Kasumi-1 (cell line): ENCODE measurements around the gene UBR7.
"Not testable (repeated sequence)": the region's sequence is repeated elsewhere in the genome, so short reads cannot be mapped to it uniquely, and the experiment has no call there.

Experiments used
- DNase-seq, 2 experiments: peaks; one replicate each; lab custom pipeline; 2025; lab: John Stamatoyannopoulos, UW

UBR7 gene, protein sequence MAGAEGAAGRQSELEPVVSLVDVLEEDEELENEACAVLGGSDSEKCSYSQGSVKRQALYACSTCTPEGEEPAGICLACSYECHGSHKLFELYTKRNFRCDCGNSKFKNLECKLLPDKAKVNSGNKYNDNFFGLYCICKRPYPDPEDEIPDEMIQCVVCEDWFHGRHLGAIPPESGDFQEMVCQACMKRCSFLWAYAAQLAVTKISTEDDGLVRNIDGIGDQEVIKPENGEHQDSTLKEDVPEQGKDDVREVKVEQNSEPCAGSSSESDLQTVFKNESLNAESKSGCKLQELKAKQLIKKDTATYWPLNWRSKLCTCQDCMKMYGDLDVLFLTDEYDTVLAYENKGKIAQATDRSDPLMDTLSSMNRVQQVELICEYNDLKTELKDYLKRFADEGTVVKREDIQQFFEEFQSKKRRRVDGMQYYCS

DNA sequence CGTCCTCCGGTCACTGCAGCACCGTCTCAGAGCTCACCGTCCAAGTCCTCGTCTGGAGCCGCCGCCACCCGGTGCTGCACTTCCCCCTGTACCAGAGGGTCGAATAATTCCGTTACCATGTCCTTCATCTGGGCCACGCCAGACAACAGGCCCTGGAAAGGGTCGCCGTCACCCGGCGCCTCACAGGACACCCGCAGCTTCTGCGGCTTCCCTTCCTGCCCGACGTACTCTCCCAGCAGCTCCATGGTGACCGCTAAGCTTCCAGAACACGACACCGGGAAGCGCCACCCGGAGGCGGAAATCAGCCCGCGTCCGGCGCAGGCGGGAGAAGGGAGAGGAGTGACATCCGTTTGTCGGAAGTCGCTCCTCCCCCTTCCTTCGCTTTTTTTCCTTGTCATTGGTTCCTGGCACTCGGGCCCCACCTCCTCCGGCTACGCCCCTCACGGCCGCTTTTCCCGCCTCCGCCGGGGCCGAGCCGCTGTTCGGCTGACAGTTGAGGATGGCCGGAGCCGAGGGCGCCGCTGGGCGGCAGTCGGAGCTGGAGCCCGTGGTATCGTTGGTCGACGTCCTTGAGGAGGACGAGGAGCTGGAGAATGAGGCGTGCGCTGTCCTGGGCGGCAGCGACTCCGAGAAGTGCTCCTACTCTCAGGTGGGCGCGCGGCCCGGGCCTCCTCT is at the start of gene UBR7, which contains the start of gene GON7:
Gene UBR7 (plus strand): TSS at position 464 of the 675 bp plus-strand sequence. CDS start 36 bp downstream, at position 500.
Gene GON7 (minus strand): TSS at position 273 of the 675 bp plus-strand sequence. CDS start 28 bp downstream, at position 245.
- DNase-seq: peak; percentile 95

DNA sequence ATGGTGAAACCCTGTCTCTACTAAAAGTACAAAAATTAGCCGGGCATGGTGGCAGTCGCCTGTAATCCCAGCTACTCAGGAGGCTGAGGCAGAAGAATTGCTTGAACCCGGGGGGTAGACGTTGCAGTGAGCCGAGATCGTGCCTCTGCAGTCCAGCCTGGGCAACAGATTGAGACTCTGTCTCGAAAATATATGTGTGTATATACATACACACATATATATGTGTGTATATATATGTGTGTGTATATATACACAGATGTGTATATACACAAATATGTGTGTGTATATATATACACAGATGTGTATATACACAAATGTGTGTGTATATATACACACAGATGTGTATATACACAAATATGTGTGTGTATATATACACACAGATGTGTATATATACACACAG is 48.7 kb upstream of the UBR7 start:
- DNase-seq: not testable (repeated sequence)

DNA sequence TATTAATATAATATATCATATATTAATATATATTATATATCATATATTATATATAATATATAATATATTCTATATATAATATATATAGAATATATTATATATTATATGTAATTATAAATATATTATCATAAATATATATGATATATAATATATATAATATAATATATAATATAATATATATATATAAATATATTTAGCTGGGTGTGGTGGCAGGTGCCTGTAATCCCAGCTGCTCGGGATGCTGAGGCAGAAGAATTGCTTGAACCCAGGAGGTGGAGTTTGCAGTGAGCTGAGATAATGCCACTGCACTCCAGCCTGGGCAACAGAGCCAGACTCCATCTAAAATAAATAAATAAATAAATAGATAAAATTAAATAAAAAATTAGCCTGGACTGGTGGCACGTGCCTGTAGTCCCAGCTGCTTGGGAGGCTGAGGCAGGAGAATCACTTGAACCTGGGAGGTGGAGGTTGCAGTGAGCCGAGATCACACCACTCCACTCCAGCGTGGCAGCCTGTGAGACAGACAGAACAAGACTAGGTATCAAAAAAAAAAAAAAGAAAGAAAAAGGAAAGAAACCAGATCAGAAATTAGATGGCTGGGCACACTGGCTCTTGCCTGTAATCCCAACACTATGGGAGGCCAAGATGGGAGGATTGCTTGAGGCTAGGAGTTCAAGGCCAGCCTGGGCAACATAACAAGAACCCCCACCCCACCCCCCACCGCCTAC is 47.3 kb upstream of the UBR7 start:
- DNase-seq: not testable (repeated sequence)

DNA sequence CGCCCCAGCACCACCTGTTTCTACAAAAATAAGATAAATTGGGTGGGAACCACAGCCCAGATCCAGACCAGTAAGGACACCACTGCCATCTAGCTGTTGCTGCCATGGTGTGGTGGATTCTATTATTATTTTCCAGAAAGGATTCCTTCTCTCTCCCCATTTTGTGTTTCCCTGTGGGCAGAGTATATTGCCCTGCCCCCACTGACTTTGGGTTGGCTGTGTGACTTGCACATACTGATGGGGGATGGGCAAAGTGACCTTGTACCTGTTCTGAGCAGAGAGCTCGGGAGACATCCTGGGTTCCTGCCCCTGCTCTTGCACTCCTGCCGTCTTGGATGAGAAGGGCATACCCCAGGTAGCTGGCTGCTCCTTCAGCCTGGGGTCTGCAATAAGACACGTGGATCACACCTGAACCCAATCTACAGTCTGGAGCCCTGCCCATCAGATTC is 46.7 kb upstream of the UBR7 start:
- DNase-seq: peak; percentile 57 to 61

DNA sequence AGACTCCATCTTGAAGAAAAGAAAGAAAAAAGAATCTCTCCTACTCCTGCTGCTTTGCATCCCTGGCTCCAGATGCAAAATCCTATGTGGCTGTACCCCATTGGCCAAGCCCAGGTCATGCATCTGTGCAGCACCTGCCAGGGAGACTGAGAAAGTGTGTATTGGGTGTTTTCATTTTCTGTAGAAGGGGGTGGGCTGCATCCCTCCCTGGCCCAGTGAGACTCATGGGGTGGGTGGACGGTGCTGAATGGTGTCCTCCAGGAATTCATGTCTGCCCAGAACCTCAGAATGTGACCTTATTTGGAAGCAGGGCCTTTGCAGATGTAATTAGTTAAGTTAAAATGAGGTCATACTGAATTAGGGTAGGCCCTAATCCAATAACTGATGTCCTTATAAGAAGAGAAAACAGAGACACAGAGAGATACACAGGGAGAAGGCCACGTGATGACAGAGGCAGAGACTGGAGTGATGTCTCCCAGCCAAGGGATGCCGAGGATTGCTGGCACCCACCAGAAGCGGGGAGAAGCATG is 45.6 kb upstream of the UBR7 start:
- DNase-seq: no peak

DNA sequence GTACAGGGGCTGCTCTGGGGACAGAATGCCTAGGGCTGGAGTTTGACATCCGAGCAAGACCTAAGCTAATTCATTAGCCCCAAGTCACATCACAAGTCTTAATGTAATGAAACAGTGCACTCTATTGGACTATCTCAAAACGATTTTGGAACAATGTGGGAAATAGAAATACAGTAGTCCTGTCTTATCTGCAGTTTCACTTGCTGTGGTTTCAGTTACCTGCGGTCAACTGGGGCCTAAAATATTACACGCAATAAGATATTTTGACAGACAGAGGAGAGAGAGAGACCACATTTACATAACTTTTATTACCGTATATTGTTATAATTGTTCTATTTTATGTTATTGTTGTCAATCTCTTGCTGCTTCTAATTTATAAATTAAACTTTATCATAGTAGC is 43.5 kb upstream of the UBR7 start:
- no peak for DNase-seq

DNA sequence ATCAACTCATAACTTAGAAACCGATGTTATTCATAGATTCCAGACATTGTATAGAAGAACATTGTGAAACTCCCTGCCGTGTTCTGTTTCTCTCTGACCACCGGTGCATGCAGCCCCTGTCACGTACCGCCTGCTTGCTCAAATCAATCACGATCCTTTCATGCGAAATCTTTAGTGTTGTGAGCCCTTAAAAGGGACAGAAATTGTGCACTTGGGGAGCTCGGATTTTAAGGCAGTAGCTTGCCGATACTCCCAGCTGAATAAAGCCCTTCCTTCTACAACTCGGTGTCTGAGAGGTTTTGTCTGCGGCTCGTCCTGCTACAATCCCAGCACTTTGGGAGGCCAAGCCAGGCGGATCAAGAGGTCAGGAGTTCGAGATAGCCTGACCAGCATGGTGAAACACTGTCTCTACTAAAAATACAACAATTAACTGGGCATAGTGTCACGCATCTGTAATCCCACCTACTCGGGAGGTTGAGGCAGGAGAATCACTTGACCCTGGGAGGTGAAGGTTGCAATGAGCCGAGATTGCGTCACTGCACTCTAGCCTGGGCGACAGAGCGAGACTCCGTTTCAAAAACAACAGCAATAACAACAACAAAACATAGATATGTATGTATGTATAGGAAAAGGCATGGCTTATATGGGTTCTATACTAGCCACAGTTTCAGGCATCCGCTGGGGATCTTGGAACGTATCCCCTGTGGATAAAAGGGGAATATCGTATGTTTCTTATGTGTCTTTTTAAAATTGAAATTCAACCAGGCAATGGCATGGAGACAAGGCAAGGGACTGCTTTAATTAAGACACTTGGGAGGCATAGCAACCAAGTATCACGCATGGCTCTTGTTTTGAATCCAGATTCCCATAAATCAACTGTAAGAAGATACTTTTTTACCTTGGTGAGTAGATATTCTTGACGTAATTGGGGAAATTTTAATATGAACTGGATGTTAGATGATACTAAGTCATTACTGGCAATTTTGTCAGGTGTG is 41.5 kb upstream of the UBR7 start:
- DNase-seq: not testable (repeated sequence)

DNA sequence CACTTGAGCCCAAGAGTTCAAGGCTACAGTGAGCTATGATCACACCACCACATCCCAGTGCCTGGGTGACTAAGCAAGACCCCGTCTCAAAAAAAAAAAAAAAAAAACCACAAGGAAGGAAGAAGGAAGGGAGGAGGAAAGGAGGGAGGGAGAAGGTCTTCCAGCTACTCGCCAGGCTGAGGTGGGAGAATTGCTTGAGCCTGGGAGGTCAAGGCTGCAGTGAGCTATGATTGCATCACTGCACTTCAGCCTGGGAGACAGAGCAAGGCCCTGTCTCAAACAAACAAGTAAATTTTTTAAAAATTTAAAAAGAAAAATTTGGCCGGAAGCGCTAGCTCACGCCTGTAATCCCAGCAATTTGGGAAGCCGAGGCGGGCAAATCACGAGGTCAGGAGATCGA is 38.4 kb upstream of the UBR7 start:
- not testable (repeated sequence) for DNase-seq

DNA sequence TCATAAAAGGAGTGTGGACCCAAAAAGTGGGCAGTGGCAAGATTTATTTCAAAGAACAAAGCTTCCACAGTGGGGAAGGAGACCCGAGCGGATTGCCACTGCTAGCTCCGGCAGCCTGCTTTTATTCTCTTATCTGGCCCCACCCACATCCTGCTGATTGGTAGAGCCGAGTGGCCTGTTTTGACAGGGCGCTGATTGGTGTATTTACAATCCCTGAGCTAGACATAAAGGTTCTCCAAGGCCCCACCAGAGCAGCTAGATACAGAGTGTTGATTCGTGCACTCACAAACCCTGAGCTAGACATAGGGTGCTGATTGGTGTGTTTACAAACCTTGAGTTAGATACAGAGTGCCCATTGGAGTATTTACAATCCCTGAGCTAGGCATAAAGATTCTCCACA is 37.4 kb upstream of the UBR7 start:
- not testable (repeated sequence) for DNase-seq

DNA sequence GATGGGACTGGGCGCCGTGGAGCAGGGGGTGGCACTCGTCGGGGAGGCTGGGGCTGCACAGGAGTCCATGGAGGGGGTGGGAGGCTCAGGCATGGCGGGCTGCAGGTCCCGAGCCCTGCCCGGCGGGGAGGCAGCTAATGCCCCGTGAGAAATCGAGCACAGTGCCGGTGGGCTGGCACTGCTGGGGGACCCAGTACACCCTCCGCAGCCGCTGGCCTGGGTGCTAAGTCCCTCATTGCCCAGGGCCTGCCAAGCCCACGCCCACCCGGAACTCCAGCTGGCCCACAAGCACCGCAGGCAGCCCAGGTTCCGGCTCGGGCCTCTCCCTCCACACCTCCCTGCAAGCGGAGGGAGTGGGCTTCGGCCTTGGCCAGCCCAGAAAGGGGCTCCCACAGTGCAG is 36.9 kb upstream of the UBR7 start:
- not testable (repeated sequence) for DNase-seq

DNA sequence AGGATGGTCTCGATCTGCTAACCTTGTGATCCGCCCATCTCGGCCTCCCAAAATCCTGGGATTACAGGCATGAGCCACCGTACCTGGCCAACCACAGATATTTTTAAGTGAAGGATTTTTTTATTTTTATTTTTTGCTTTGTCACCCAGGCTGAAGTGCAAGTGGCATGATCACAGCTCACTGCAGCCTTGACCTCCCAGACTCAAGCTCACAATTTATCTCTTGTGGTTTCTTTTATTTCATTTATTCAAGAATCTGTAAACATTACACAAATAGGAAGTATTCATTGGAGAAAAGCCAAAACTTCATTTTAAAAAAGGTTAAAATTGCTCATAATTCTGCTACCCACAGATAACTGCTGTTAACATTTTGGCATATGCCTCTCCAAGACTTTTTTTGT is 35.7 kb upstream of the UBR7 start:
- no peak for DNase-seq

DNA sequence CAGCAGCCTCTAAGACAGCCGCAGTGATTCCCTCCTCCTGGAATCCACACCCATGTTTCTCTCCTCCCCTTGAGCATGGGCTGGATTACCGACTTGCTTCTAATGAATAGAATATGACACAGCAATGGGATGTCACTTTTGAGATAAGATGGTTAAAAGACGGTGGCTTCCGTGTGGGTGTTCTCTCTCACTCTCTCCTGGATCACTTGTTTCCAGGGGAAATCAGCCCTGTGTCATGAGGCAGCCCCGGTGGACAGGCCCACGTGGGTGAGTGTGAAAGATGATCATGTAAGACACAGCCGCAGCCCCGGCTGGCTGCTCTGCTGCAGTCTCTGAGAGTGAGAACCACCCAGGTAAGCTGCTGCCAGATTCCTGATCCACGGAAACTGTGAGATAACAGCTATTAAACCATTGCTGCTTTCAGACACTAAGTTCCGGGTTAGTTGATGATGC is 33.1 kb upstream of the UBR7 start:
- no peak for DNase-seq

DNA sequence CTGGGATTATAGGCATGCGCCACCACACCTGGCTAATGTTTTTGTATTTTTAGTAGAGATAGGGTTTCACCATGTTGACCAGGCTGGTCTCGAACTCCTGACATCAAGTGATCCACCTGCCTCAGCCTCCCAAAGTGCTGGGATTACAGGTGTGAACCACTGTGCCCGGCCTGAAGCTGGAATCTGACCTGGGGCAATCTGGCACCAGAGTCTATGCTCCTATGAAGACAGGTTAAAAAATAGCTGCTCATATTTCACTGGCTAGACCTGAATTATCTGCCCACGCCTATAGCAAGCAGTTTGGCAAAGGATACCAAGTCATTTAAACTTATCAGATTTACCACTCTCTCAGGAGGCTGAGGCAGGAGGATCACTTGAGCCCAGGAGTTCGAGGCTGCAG is 32.3 kb upstream of the UBR7 start:
- not testable (repeated sequence) for DNase-seq

DNA sequence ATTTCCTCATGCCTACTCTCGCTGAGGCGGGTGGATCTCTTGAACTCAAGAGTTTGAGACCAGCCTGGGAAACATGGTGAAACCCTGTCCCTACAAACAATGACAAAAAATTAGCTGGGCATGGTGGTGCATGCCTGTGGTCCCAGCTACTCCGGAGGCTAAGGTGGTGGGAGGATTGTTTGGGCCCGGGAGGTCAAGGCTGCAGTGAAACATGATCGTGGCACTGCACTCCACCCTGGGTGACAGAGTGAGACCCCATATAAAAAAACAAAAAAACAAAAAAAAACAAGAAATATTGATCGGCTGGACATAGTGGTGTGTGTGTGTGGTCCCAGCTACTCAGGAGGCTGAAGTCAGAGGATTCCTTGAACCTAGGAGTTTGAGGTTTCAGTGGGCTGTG is 31.6 kb upstream of the UBR7 start:
- no peak for DNase-seq

DNA sequence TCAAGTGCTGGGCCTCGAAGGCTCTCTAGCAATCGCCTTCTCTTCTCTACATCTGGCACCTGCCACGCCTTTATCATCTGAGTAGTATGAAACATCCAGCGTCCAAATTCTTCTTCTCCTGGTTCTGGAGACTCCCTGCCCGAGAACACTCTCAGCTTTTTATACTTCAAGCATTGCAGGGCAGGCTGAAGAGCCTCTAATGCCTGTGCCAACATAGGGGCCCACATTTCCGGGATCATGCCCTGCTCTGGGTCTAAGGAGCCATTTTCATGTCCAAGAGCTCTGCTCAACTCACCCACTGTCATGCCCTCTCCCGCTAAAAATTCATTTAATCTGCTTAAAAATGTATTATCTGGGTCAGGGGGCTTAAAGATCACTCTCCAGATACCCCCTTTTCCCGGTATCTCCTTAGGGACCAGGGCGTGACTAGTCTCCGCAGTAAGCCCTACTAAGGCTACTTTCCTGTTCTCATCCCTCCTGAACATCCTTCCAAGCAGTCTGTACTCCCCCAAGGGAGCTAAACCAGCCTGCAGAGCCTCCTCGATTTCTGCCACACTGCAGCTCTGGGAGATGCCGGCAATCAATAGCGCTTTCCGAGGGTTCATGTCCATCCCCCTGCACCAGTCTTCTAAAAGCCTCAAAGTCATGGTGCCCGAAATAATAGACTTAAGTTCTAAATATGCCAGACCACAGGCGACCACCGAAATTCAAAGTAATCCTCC is 23.3 kb upstream of the UBR7 start:
- DNase-seq: no peak

DNA sequence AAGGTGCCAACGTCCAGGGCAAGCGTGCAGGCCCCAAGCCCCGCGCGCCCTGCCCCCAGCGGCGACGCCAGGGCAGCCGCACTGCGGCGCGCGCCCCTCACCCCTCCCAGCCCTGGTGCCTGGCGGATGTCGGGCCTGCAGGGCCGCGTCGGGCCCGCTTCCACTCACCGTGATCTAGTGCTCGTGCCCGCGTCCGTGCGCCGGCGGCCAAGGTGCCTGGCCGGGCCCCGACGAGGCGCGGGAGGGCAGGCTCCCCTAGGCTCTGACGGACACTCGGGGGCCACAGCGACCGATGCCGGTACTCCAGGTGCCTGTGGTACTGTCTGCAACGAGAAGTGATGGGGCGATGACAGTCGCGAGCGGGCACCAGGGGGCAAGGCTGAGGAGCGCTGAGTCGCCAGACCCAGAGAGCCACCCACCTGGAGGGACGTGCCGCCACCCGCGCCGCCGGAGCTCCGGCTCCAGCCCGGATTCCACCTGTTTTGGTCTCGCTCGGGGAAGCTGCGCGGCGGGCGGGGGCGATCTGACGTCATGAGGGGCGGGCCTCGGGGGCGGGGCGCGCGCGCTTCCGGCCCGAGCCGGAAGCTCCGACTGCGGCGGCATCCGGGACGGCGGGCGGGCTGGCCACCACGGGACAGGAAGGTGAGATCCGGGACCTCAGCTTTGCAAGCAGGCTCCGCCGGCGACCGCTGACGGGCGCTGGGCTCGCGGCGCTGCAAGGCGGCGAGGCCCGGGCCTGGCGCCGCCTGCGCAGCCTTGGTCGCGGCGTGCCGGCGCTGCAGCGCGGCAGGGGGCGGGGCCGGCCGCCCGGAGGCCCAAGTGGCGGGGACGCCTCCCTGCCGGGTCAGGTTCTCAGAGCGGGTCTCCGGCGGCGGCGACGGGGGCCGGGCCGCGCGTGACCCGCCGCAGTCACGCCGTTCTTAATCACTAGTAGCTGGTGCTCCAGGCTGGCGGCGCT is 22.4 kb upstream of the UBR7 start, which contains the start of the genes LYSET and MOAP1:
Gene LYSET (plus strand): TSS at position 927 of the 958 bp plus-strand sequence. CDS start 89 bp downstream, outside the sequence.
Gene MOAP1 (minus strand): TSS at position 507 of the 958 bp plus-strand sequence. CDS start 655 bp downstream, outside the sequence.
- peak; percentile 70 to 72 for DNase-seq

DNA sequence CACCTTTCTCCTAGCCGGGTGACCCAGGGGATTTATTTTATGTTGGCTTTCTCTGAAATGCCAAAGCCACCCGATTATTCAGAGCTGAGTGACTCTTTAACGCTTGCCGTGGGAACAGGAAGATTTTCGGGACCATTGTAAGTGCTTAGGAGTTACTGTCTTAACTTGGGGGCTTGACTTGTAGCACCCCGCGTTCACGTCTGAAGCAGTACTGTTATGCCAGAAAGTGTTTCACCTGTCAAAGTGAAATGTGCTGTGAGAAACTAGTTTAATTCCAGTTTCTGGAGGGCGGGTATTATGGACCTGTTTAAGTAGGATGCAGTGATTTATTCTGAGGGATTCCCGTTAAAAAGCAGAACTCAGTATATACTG is 21.7 kb upstream of the UBR7 start:
- DNase-seq: peak; percentile 47 to 55

DNA sequence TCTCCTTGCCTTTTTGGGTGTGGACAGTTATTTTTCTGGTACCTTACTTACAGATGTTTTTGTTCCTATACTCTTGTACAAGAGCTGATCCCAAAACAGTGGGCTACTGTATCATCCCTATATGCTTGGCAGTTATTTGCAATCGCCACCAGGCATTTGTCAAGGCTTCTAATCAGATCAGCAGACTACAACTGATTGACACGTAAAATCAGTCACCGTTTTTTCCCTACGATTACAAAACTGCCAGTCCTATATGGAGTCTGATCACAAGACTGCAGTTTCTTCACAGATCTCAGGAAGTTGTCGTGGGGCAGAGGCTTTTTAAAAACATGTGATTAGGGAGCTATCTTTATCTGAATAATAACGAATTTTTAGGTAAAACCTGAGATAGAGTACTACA is 20.6 kb upstream of the UBR7 start:
- DNase-seq: no peak

DNA sequence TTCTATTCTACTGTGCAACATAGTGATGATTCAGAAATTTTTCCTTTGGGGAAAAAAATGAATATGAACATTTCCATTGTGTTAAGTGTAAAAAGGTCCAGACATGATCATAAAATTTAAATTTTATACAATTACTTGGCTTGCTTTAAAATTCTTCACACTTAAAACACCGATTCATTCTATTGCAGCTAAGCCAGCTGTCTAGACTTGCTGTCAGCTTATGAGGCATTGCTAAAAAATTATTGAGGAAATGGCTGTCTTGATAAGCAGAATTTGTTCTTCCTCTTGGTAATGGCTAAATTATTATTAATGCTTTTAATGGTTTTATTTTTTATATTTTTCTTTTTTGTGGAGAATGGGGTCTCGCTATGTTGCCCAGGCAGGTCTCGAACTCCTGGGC is 20.1 kb upstream of the UBR7 start:
- no peak for DNase-seq
